Stimulated activated naive CD8-positive, alpha-beta T cell treated with anti-CD3 and anti-CD28 coated beads, Interleukin-15, Interleukin-2, amounts not matched to agents 100 ng/mL and 50 ng/mL, for 24 hours (primary cell): Measurements from ENCODE around the gene FBXO2.

ENCODE experiments used
- H3K27ac Mint-ChIP-seq: one replicate; pipeline ENCODE4 v1.8.0; 2021; ENCODE audit warnings: mild to moderate bottlenecking, mixed read lengths
- H3K27me3 Mint-ChIP-seq: one replicate; pipeline ENCODE4 v1.8.0; 2021; ENCODE audit warnings: mixed read lengths
- H3K36me3 Mint-ChIP-seq: one replicate; pipeline ENCODE4 v1.8.0; 2021; ENCODE audit warnings: low read depth, mixed read lengths
- H3K4me1 Mint-ChIP-seq: one replicate; pipeline ENCODE4 v1.8.0; 2021; ENCODE audit warnings: low read depth, mixed read lengths
- H3K4me3 Mint-ChIP-seq: one replicate; pipeline ENCODE4 v1.8.0; 2021; ENCODE audit warnings: mild to moderate bottlenecking, mixed read lengths
- H3K9me3 Mint-ChIP-seq: one replicate; pipeline ENCODE4 v1.8.0; 2021; ENCODE audit warnings: mixed read lengths

Gene FBXO2

GRCh38 chr1:11654137-11654938 lies at the start of gene FBXO2, which contains the start of gene FBXO44:
FBXO2 (minus strand) TSS chr1:11654429; CDS start chr1:11654340, 89 bp downstream.
FBXO44 (plus strand) TSS chr1:11654877; CDS start chr1:11655836, 959 bp downstream.
- Mint-ChIP-seq H3K4me3 (peak within 1 kb of the TSS; percentile 76), H3K4me1 (peaks cover 27% of the 10 kb centered on the region), H3K9me3 (no peaks in the 10 kb centered on the region), H3K27me3 (no peaks in the 10 kb centered on the region), H3K27ac (no peak within 1 kb of the TSS), H3K36me3 (peaks cover 3% of the 10 kb centered on the region)

- H3K4me1 Mint-ChIP-seq = no peaks in the 10 kb centered on the region
- H3K27ac Mint-ChIP-seq = no peak overlapping the region
- no peaks in the 10 kb centered on the region for H3K27me3 Mint-ChIP-seq
- H3K9me3 Mint-ChIP-seq = no peaks in the 10 kb centered on the region
- no peak overlapping the region for H3K4me3 Mint-ChIP-seq
- H3K36me3 Mint-ChIP-seq = no peaks in the 10 kb centered on the region
These were observed 49.3 kb upstream of the FBXO2 start for GRCh38 chr1:11703357-11704193.

GRCh38 chr1:11701981-11702803 lies 48.0 kb upstream of the FBXO2 start:
- Mint-ChIP-seq H3K4me1 (peaks cover 4% of the 10 kb centered on the region), H3K4me3 (no peak overlapping the region), H3K9me3 (no peaks in the 10 kb centered on the region), H3K27me3 (no peaks in the 10 kb centered on the region), H3K27ac (no peak overlapping the region), H3K36me3 (no peaks in the 10 kb centered on the region)

DNA sequence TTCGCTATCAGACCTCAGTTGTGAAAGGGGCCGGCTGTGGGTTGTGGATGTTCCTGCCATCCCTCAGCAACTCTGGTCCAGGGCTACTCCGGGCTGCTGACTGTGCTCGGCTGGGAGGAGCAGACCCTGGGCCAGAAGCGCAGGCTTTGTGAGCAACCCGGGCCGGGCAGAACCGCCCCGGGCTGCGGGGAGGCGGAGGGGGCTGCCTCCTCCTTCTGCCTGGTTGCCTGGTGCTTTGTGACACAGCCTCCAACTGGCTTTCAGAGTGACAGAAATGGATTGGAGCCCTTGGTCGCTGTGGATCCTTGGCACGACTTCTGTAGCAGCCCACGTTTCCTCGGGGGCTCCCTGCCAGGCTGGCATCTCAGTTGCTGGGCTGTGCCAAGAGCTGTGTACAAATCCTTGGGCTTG lies 47.3 kb upstream of the FBXO2 start:
- no peaks in the 10 kb centered on the region for H3K9me3 Mint-ChIP-seq
- no peak overlapping the region for H3K4me3 Mint-ChIP-seq
- H3K27me3 Mint-ChIP-seq = no peaks in the 10 kb centered on the region

GRCh38 chr1:11700601-11701467 lies 46.6 kb upstream of the FBXO2 start:
- Mint-ChIP-seq H3K9me3 (no peaks in the 10 kb centered on the region), H3K4me3 (no peak overlapping the region), H3K27ac (no peak overlapping the region), H3K4me1 (peaks cover 4% of the 10 kb centered on the region), H3K27me3 (no peaks in the 10 kb centered on the region), H3K36me3 (no peaks in the 10 kb centered on the region)

More for the DNA sequence above, 47.3 kb upstream of the FBXO2 start:
- Mint-ChIP-seq H3K36me3 (no peaks in the 10 kb centered on the region), H3K27ac (no peak overlapping the region), H3K4me1 (peaks cover 4% of the 10 kb centered on the region)

GRCh38 chr1:11697893-11698210 lies 43.6 kb upstream of the FBXO2 start:
- H3K9me3 Mint-ChIP-seq = no peaks in the 10 kb centered on the region
- no peak overlapping the region for H3K27ac Mint-ChIP-seq
- H3K27me3 Mint-ChIP-seq = peaks cover 12% of the 10 kb centered on the region
- H3K4me1 Mint-ChIP-seq = peaks cover 14% of the 10 kb centered on the region
- H3K4me3 Mint-ChIP-seq = no peak overlapping the region
- no peaks in the 10 kb centered on the region for H3K36me3 Mint-ChIP-seq

- Mint-ChIP-seq H3K4me3 (no peak overlapping the region), H3K27ac (no peak overlapping the region)
These were observed 43.1 kb upstream of the FBXO2 start for GRCh38 chr1:11697188-11697892.

DNA sequence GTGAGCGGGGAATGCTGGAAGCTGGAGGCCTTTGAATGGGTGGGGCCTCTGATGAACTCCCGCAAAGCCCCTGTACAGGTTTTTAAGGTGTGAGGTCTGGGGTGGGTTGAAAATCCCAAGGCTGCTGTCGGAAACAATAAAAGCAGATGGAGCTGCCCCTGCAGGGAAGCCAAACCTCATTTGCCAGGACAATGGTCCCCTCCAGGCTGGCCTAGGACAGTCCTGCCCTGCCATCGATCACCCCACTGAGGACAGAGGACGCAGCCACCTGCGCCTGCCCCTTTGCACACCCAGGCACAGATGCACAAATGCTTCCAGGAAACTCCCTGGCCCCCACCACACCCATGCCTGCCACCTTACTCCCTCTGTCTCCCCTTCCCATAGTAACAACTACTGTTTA lies 41.6 kb upstream of the FBXO2 start:
- Mint-ChIP-seq H3K27me3 (peaks cover 24% of the 10 kb centered on the region), H3K4me1 (peaks cover 23% of the 10 kb centered on the region), H3K9me3 (no peaks in the 10 kb centered on the region), H3K27ac (no peak overlapping the region), H3K4me3 (no peak overlapping the region), H3K36me3 (no peaks in the 10 kb centered on the region)

More at GRCh38 chr1:11697188-11697892, 43.1 kb upstream of the FBXO2 start:
- Mint-ChIP-seq H3K27me3 (peaks cover 17% of the 10 kb centered on the region), H3K36me3 (no peaks in the 10 kb centered on the region), H3K9me3 (no peaks in the 10 kb centered on the region), H3K4me1 (peaks cover 19% of the 10 kb centered on the region)

- Mint-ChIP-seq H3K36me3 (no peaks in the 10 kb centered on the region), H3K4me3 (no peak overlapping the region), H3K27ac (peak overlapping the region; percentile 28), H3K27me3 (peaks cover 40% of the 10 kb centered on the region), H3K9me3 (no peaks in the 10 kb centered on the region), H3K4me1 (peaks cover 30% of the 10 kb centered on the region)
These were observed 39.7 kb upstream of the FBXO2 start for GRCh38 chr1:11693917-11694316.

- no peaks in the 10 kb centered on the region for H3K36me3 Mint-ChIP-seq
These were observed 38.9 kb upstream of the FBXO2 start for GRCh38 chr1:11693024-11693590.

GRCh38 chr1:11691928-11692711 lies 37.9 kb upstream of the FBXO2 start:
- Mint-ChIP-seq H3K27me3 (peaks cover 40% of the 10 kb centered on the region), H3K36me3 (no peaks in the 10 kb centered on the region), H3K9me3 (no peaks in the 10 kb centered on the region), H3K4me3 (peak overlapping the region; percentile 71), H3K27ac (no peak overlapping the region), H3K4me1 (peaks cover 26% of the 10 kb centered on the region)

More at GRCh38 chr1:11693024-11693590, 38.9 kb upstream of the FBXO2 start:
- Mint-ChIP-seq H3K4me1 (peaks cover 30% of the 10 kb centered on the region), H3K4me3 (peak overlapping the region; percentile 33), H3K27ac (no peak overlapping the region), H3K27me3 (peaks cover 40% of the 10 kb centered on the region), H3K9me3 (no peaks in the 10 kb centered on the region)

- Mint-ChIP-seq H3K36me3 (no peaks in the 10 kb centered on the region), H3K4me1 (peaks cover 26% of the 10 kb centered on the region), H3K9me3 (no peaks in the 10 kb centered on the region), H3K27ac (no peak within 1 kb of the TSS), H3K4me3 (peak within 1 kb of the TSS; percentile 71), H3K27me3 (peaks cover 40% of the 10 kb centered on the region)
These were observed 37.2 kb upstream of the FBXO2 start, which contains the start of gene DRAXIN for GRCh38 chr1:11691302-11691914. DRAXIN (plus strand) TSS chr1:11691710; CDS start chr1:11706259, 14,549 bp downstream.
